ENCODE results near the gene PRH1.

GRCh38 chr12:10884086-10884725 lies at the start of gene PRH1:
- no peak for TF ChIP-seq CBX5 (CRISPR knock-in tag; IDR thresholded peaks at IDR 0.05; ENCODE audit: borderline replicate concordance)
- TF ChIP-seq ZNF367 (CRISPR knock-in tag; IDR thresholded peaks at IDR 0.05; ENCODE audit: borderline replicate concordance): no peak
- TF ChIP-seq E2F2 (CRISPR knock-in tag; IDR thresholded peaks at IDR 0.05; ENCODE audit: borderline replicate concordance): no peak
- TF ChIP-seq SUZ12 (IDR thresholded peaks at IDR 0.05; ENCODE audit: low read depth, low read length): no peak
- no peak for TF ChIP-seq CTCF (CRISPR knock-in tag; IDR thresholded peaks at IDR 0.05)
- TF ChIP-seq ATF3 (CRISPR knock-in tag; IDR thresholded peaks at IDR 0.05): no peak
- no peak for TF ChIP-seq JUND (CRISPR knock-in tag; IDR thresholded peaks at IDR 0.05)
- no peak for TF ChIP-seq HNRNPK (IDR thresholded peaks at IDR 0.05; ENCODE audit: low read depth, low read length, poor library complexity, severe bottlenecking)
- TF ChIP-seq ZBTB14 (CRISPR knock-in tag; IDR thresholded peaks at IDR 0.05): no peak
- TF ChIP-seq POLR2AphosphoS5 (IDR thresholded peaks at IDR 0.05; ENCODE audit: low read depth, low read length): no peak
- no peak for TF ChIP-seq SOX5 (CRISPR knock-in tag; IDR thresholded peaks at IDR 0.05; ENCODE audit: borderline replicate concordance)
